ENCODE data around the gene ZFHX3.

Gene ZFHX3

GRCh38 chr16:73069581-73070262, 21.8 kb upstream of the ZFHX3 start:
- H3K4me3 ChIP-seq (IDR thresholded peaks at IDR 0.05; ENCODE audit: insufficient read depth, low read depth, low read length), result no peak overlapping the region
- peaks cover 7% of the 10 kb centered on the region for H3K4me1 ChIP-seq (ENCODE audit: low read depth, poor library complexity, severe bottlenecking)
- no peak for TF ChIP-seq CTCF (conservative IDR thresholded peaks at IDR 0.05; ENCODE audit: low read depth, low read length)
- H3K9ac ChIP-seq, result no peak overlapping the region
- no peak overlapping the region for H2AFZ ChIP-seq (ENCODE audit: low read depth)
- no peaks in the 10 kb centered on the region for H3K79me2 ChIP-seq (ENCODE audit: insufficient read depth, low read depth)
- H3K27ac ChIP-seq, result no peak overlapping the region
- no peaks in the 10 kb centered on the region for H3K36me3 ChIP-seq (ENCODE audit: insufficient read depth)
- no peaks in the 10 kb centered on the region for H4K20me1 ChIP-seq (ENCODE audit: insufficient read depth)
- H3K27me3 ChIP-seq (ENCODE audit: insufficient read depth, low read depth), result no peaks in the 10 kb centered on the region
- no peak overlapping the region for H3K4me2 ChIP-seq

- H3K36me3 ChIP-seq (ENCODE audit: insufficient read depth), result no peaks in the 10 kb centered on the region
- no peak for TF ChIP-seq CTCF (conservative IDR thresholded peaks at IDR 0.05; ENCODE audit: low read depth, low read length)
- no peak overlapping the region for H2AFZ ChIP-seq (ENCODE audit: low read depth)
These were observed 20.8 kb upstream of the ZFHX3 start for GRCh38 chr16:73068541-73069401.

GRCh38 chr16:73067671-73068540, 20.0 kb upstream of the ZFHX3 start:
- no peak for TF ChIP-seq CTCF (conservative IDR thresholded peaks at IDR 0.05; ENCODE audit: low read depth, low read length)
- Histone ChIP-seq H3K27ac (no peak overlapping the region), H3K36me3 (ENCODE audit: insufficient read depth) (no peaks in the 10 kb centered on the region), H3K79me2 (ENCODE audit: insufficient read depth, low read depth) (no peaks in the 10 kb centered on the region), H3K4me1 (ENCODE audit: low read depth, poor library complexity, severe bottlenecking) (peaks cover 7% of the 10 kb centered on the region), H3K27me3 (ENCODE audit: insufficient read depth, low read depth) (no peaks in the 10 kb centered on the region), H3K9ac (no peak overlapping the region), H3K4me2 (no peak overlapping the region), H2AFZ (ENCODE audit: low read depth) (no peak overlapping the region), H4K20me1 (ENCODE audit: insufficient read depth) (no peaks in the 10 kb centered on the region), H3K4me3 (IDR thresholded peaks at IDR 0.05; ENCODE audit: insufficient read depth, low read depth, low read length) (no peak overlapping the region)

More at GRCh38 chr16:73068541-73069401, 20.8 kb upstream of the ZFHX3 start:
- Histone ChIP-seq H3K27me3 (ENCODE audit: insufficient read depth, low read depth) (no peaks in the 10 kb centered on the region), H3K4me1 (ENCODE audit: low read depth, poor library complexity, severe bottlenecking) (peaks cover 7% of the 10 kb centered on the region), H3K4me2 (no peak overlapping the region), H3K79me2 (ENCODE audit: insufficient read depth, low read depth) (no peaks in the 10 kb centered on the region), H3K27ac (no peak overlapping the region), H3K9ac (no peak overlapping the region), H3K4me3 (IDR thresholded peaks at IDR 0.05; ENCODE audit: insufficient read depth, low read depth, low read length) (no peak overlapping the region), H4K20me1 (ENCODE audit: insufficient read depth) (no peaks in the 10 kb centered on the region)

GRCh38 chr16:73066927-73067670, 19.2 kb upstream of the ZFHX3 start:
- Histone ChIP-seq H3K27ac (no peak overlapping the region), H2AFZ (ENCODE audit: low read depth) (no peak overlapping the region), H3K36me3 (ENCODE audit: insufficient read depth) (no peaks in the 10 kb centered on the region), H3K4me1 (ENCODE audit: low read depth, poor library complexity, severe bottlenecking) (peaks cover 7% of the 10 kb centered on the region), H4K20me1 (ENCODE audit: insufficient read depth) (no peaks in the 10 kb centered on the region), H3K27me3 (ENCODE audit: insufficient read depth, low read depth) (no peaks in the 10 kb centered on the region), H3K79me2 (ENCODE audit: insufficient read depth, low read depth) (no peaks in the 10 kb centered on the region), H3K4me2 (no peak overlapping the region), H3K4me3 (IDR thresholded peaks at IDR 0.05; ENCODE audit: insufficient read depth, low read depth, low read length) (no peak overlapping the region), H3K9ac (no peak overlapping the region)
- no peak for TF ChIP-seq CTCF (conservative IDR thresholded peaks at IDR 0.05; ENCODE audit: low read depth, low read length)
